Measurements from ENCODE around the gene CXXC5.

GRCh38 chr5:139631520-139632165 is 16.5 kb upstream of the CXXC5 start:
- TF ChIP-seq FOXP1 (CRISPR knock-in tag; IDR thresholded peaks at IDR 0.05): no peak
- no peak for TF ChIP-seq CREB3 (tag; conservative IDR thresholded peaks at IDR 0.05; ENCODE audit: low read depth)
- TF ChIP-seq PCBP1 (IDR thresholded peaks at IDR 0.05; ENCODE audit: low read depth, low read length, poor library complexity, severe bottlenecking): no peak
- no peak for TF ChIP-seq XRCC5 (IDR thresholded peaks at IDR 0.05; ENCODE audit: low read depth, low read length)
- no peak for TF ChIP-seq LEF1 (IDR thresholded peaks at IDR 0.05)
- TF ChIP-seq NFIX (CRISPR knock-in tag; IDR thresholded peaks at IDR 0.05; ENCODE audit: low read depth): no peak
- no peak for TF ChIP-seq TBL1XR1 (IDR thresholded peaks at IDR 0.05; ENCODE audit: low read length in 2 of 2)
- no peak for TF ChIP-seq POLR2AphosphoS5 (IDR thresholded peaks at IDR 0.05; ENCODE audit: control insufficient read depth, insufficient read depth, low read depth, low read length)
- no peak for TF ChIP-seq THAP12 (CRISPR knock-in tag; IDR thresholded peaks at IDR 0.05)
- no peak for TF ChIP-seq TAF1 (IDR thresholded peaks at IDR 0.05; ENCODE audit: control insufficient read depth, extremely low read depth, insufficient read depth, low read length, severe bottlenecking)
- TF ChIP-seq EZH2 (IDR thresholded peaks at IDR 0.05; ENCODE audit: borderline replicate concordance, low read depth, low read length): no peak
- no peak for TF ChIP-seq MAX (CRISPR knock-in tag; IDR thresholded peaks at IDR 0.05)

Data from K562 (cell line).